Small intestine (tissue), 7 donors: ENCODE data around the gene FAM222B. TPM values are rescaled to one million over a fixed set of nuclear protein-coding genes. Genes with fewer than 3 reads are reported as not detected.
"Not testable (repeated sequence)": the region's sequence is repeated elsewhere in the genome, so short reads cannot be mapped to it uniquely, and the experiment has no call there.

Experiments
- DNase-seq, 2 donors: peaks; one replicate each; pipeline versions ENCODE4 v3.0.0 to v3.0.0-alpha.2; 2013
- FAIRE-seq: peaks from 2 replicates; lab custom pipeline; 2012; peaks lifted over from hg19 to GRCh38; lab: Jason Lieb, UNC
- H3K27ac ChIP-seq, 3 donors: one replicate each; pipeline ENCODE4 v1.5.1; 2013; ENCODE audit warnings: low read length in 2 of 3, mild to moderate bottlenecking in 2 of 3, control low read depth in 1 of 3, inconsistent platforms in 1 of 3, low read depth in 1 of 3, moderate library complexity in 1 of 3
- H3K27me3 ChIP-seq, 3 donors: one replicate each; pipeline ENCODE4 v1.6.1; 2013; ENCODE audit warnings: low read length in 3 of 3, inconsistent platforms in 1 of 3; ENCODE audit not compliant: control insufficient read depth in 3 of 3, insufficient read depth in 3 of 3
- H3K36me3 ChIP-seq, 3 donors: one replicate each; pipeline ENCODE4 v1.6.1; 2013; ENCODE audit warnings: low read length in 3 of 3, inconsistent platforms in 1 of 3, low read depth in 1 of 3, mild to moderate bottlenecking in 1 of 3, moderate library complexity in 1 of 3; ENCODE audit not compliant: control insufficient read depth in 3 of 3, insufficient read depth in 2 of 3
- H3K4me1 ChIP-seq, 3 donors: one replicate each; pipeline ENCODE4 v1.6.1; 2013; ENCODE audit warnings: low read length in 2 of 3, inconsistent platforms in 1 of 3, low read depth in 1 of 3, mild to moderate bottlenecking in 1 of 3, moderate library complexity in 1 of 3; ENCODE audit not compliant: control insufficient read depth in 3 of 3, insufficient read depth in 2 of 3
- H3K4me3 ChIP-seq, 3 donors: one replicate each; pipeline ENCODE4 v1.5.1; 2013; ENCODE audit warnings: low read length in 3 of 3, control low read depth in 1 of 3, inconsistent platforms in 1 of 3, low read depth in 1 of 3, mild to moderate bottlenecking in 1 of 3, moderate library complexity in 1 of 3
- H3K9me3 ChIP-seq, 2 donors: one replicate each; pipeline ENCODE4 v1.6.1; 2013; ENCODE audit warnings: low read depth in 1 of 2, low read length in 1 of 2; ENCODE audit not compliant: control insufficient read depth in 2 of 2, insufficient read depth in 1 of 2
- WGBS, 3 donors: extraction: QIAGEN DNeasy Blood & Tissue Kit; methylation state at CpG; one replicate each; pipeline ENCODE4 v1.1.7; 2013; 5-methylcytosine and 5-hydroxymethylcytosine counted together
- polyA plus RNA-seq, 4 donors: library from polyadenylated mRNA; stranded (reverse) in 3 of 4; unstranded in 1 of 4; fragments of 200-250 nt in 3 of 4; fragments of 120-200 nt in 1 of 4; gene quantifications; one replicate each; pipeline versions ENCODE4 v1.2.1 to v1.2.3, GENCODE V29; 2013
- donor health status: healthy with polysubstance abuse.
- donor health status: control.
- donor health status: control.
- donor health status: Bipolar disorder and iron deficiency.
- donor health status: healthy.

The FAM222B gene
- polyA plus RNA-seq, 4 donors, result 9.7 to 28.1 (median 13.4) TPM

GRCh38 chr17:28796062-28796461 lies 46.5 kb downstream of the FAM222B start:
- peaks cover 0 to 3% (median 0%) of the 10 kb centered on the region in 3 donors for H3K4me1 ChIP-seq
- H3K4me3 ChIP-seq, result no peak overlapping the region
- peak in 1 of 2 donors; percentile 50 for DNase-seq
- FAIRE-seq, result no peak
- no peak overlapping the region for H3K27ac ChIP-seq
- H3K27me3 ChIP-seq, result no peaks in the 10 kb centered on the region
- 18 to 55% (median 43%) methylated on average over 2 of the region's 2 CpGs for WGBS, 3 donors
- H3K9me3 ChIP-seq, result no peaks in the 10 kb centered on the region
- peaks cover 0 to 38% (median 0%) of the 10 kb centered on the region in 3 donors for H3K36me3 ChIP-seq

GRCh38 chr17:28794846-28795441 lies 47.6 kb downstream of the FAM222B start:
- FAIRE-seq, H3K27me3 ChIP-seq, H3K4me3 ChIP-seq, H3K27ac ChIP-seq, H3K9me3 ChIP-seq, H3K4me1 ChIP-seq, DNase-seq: not testable (repeated sequence)
- WGBS, 3 donors, result 94 to 95% (median 95%) methylated on average over 14 of the region's 14 CpGs
- H3K36me3 ChIP-seq, result peaks cover 0 to 35% (median 0%) of the 10 kb centered on the region in 3 donors

DNA sequence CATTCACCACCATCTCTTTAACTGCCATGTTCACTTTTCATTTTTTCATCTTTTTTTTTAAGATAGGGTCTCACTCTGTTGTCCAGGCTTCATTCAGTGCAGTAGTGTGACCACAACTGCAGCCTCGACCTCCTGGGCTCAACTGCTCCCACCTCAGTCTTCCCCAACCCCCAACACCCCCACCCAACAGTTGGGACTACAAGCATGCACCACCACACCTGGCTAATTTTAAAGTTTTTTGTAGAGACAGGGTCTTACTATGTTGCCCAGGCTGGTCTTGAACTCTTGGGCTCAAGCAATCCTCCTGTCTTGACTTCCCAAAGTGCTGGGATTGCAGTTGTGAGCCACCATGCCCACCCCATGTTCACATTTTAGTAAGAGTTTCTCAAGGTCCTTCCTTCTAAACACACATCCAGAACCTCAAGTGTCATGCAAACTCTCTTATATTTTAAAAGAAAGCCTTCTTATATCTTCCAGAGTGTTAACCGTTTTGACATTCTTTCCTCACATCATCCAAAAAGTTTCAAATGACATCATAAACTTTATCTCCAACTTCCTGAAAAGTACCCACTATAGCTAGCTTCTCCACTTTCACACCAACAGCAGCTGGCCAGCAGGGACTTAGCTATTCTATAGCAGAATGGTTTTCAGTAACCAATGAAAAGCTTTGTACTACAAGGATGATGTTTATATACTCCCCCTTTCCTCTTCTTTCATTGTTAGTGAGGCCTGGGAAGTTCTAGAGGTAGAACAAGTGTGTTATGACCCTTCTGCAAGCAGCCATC lies 49.5 kb downstream of the FAM222B start:
- no peaks in the 10 kb centered on the region for H3K9me3 ChIP-seq
- DNase-seq (no peak), FAIRE-seq (no peak)
- H3K4me3 ChIP-seq, result no peak overlapping the region
- peaks cover 0 to 3% (median 0%) of the 10 kb centered on the region in 3 donors for H3K4me1 ChIP-seq
- no peaks in the 10 kb centered on the region for H3K27me3 ChIP-seq
- H3K27ac ChIP-seq, result no peak overlapping the region
- WGBS, 3 donors, result 63 to 71% (median 66%) methylated on average over 2 of the region's 2 CpGs
- peaks cover 0 to 23% (median 3%) of the 10 kb centered on the region in 3 donors for H3K36me3 ChIP-seq

DNA sequence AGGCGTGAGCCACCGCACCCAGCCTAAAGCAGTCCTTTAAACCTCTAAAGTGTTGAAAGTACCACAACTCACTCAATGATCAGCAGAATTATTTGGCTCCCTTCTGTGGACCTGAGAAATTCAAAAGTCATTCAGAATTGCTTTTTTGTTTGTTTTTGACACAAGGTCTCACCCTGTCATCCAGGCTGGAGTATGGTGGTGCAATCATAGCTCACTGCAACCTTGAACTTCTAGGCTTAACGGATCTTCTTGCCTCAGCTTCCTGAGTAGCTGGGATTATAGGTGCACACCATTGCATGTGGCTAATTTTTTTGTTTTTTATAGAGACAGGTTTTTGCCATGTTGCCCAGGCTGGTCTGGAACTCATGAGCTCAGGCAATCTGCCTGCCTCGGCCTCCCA lies 54.5 kb downstream of the FAM222B start:
- DNase-seq (no peak), FAIRE-seq (no peak)
- Histone ChIP-seq H3K4me1 (no peaks in the 10 kb centered on the region), H3K36me3 (peaks cover 2 to 13% (median 3%) of the 10 kb centered on the region in 3 donors), H3K9me3 (no peaks in the 10 kb centered on the region), H3K4me3 (no peak overlapping the region), H3K27ac (no peak overlapping the region), H3K27me3 (no peaks in the 10 kb centered on the region)
- WGBS, 3 donors, result 93 to 94% (median 93%) methylated on average over 4 of the region's 4 CpGs

GRCh38 chr17:28783161-28783560 lies 59.4 kb downstream of the FAM222B start:
- 86 to 88% (median 86%) methylated on average over 3 of the region's 3 CpGs for WGBS, 3 donors
- Histone ChIP-seq H3K9me3 (no peaks in the 10 kb centered on the region), H3K27me3 (no peaks in the 10 kb centered on the region), H3K4me3 (no peak overlapping the region), H3K27ac (no peak overlapping the region), H3K4me1 (no peaks in the 10 kb centered on the region), H3K36me3 (peaks cover 0 to 15% (median 2%) of the 10 kb centered on the region in 3 donors)
- DNase-seq (no peak), FAIRE-seq (no peak)

GRCh38 chr17:28779601-28780000 lies 63.0 kb downstream of the FAM222B start:
- not testable (repeated sequence) for DNase-seq, H3K27me3 ChIP-seq, H3K4me1 ChIP-seq, H3K9me3 ChIP-seq, H3K27ac ChIP-seq, FAIRE-seq, H3K4me3 ChIP-seq
- 95 to 97% (median 96%) methylated on average over 13 of the region's 13 CpGs for WGBS, 3 donors
- H3K36me3 ChIP-seq, result peaks cover 0 to 21% (median 4%) of the 10 kb centered on the region in 3 donors

GRCh38 chr17:28777178-28777577 lies 65.4 kb downstream of the FAM222B start:
- peaks cover 0 to 32% (median 8%) of the 10 kb centered on the region in 3 donors for H3K36me3 ChIP-seq
- H3K27me3 ChIP-seq, result no peaks in the 10 kb centered on the region
- 49 to 86% (median 65%) methylated on average over 1 of the region's 1 CpG for WGBS, 3 donors
- H3K9me3 ChIP-seq, result no peaks in the 10 kb centered on the region
- no peak for FAIRE-seq
- H3K27ac ChIP-seq, result no peak overlapping the region
- H3K4me3 ChIP-seq, result no peak overlapping the region
- H3K4me1 ChIP-seq, result no peaks in the 10 kb centered on the region
- DNase-seq, result no peak

- Histone ChIP-seq H3K4me3 (no peak overlapping the region), H3K9me3 (no peaks in the 10 kb centered on the region), H3K27me3 (no peaks in the 10 kb centered on the region), H3K27ac (no peak overlapping the region), H3K4me1 (no peaks in the 10 kb centered on the region), H3K36me3 (peaks cover 0 to 26% (median 8%) of the 10 kb centered on the region in 3 donors)
- no peak for FAIRE-seq
- no peak for DNase-seq
- WGBS, 3 donors, result 67 to 74% (median 72%) methylated on average over 3 of the region's 3 CpGs
These were observed 68.4 kb downstream of the FAM222B start for GRCh38 chr17:28774206-28774605.
